H1 (cell line): ENCODE measurements around the gene RAD23A. TPM values are rescaled to one million over a fixed set of nuclear protein-coding genes. Genes with fewer than 3 reads are reported as not detected.

Source experiments
- BCL11A ChIP-seq, 2 experiments: IDR thresholded peaks; one replicate each; pipeline ENCODE4 v1.6.1; 2011; ENCODE audit warnings: low read depth in 2 of 2, low read length in 2 of 2, mild to moderate bottlenecking in 2 of 2
- CREB1 ChIP-seq: IDR thresholded peaks from 2 replicates; pipeline ENCODE4 v1.6.1; 2012; ENCODE audit warnings: inconsistent platforms
- FOSL1 ChIP-seq: IDR thresholded peaks from 2 replicates; pipeline ENCODE4 v1.6.1; 2011; ENCODE audit warnings: mild to moderate bottlenecking, low read depth, low read length, moderate library complexity; ENCODE audit not compliant: insufficient read depth
- JUN ChIP-seq: IDR thresholded peaks from 2 replicates; pipeline ENCODE4 v1.6.1; 2011; ENCODE audit warnings: low read depth, mild to moderate bottlenecking, improper control_type of control experiment, low read length
- JUND ChIP-seq: IDR thresholded peaks from 2 replicates; pipeline ENCODE4 v1.6.1; 2011; ENCODE audit warnings: mild to moderate bottlenecking, improper control_type of control experiment, low read length
- KDM4A ChIP-seq: IDR thresholded peaks from one replicate; pipeline ENCODE4 v1.7.1; 2012; ENCODE audit warnings: low read depth, mild to moderate bottlenecking, moderate library complexity, low read length, inconsistent platforms; ENCODE audit not compliant: severe bottlenecking
- MAFK ChIP-seq: IDR thresholded peaks from 2 replicates; pipeline ENCODE4 v1.6.1; 2012; ENCODE audit warnings: low read depth, mild to moderate bottlenecking, improper control_type of control experiment, low read length
- NRF1 ChIP-seq: IDR thresholded peaks from 2 replicates; pipeline ENCODE4 v1.6.1; 2011; ENCODE audit warnings: mild to moderate bottlenecking, low read depth, low read length, improper control_type of control experiment
- PHF8 ChIP-seq: fragments of 200-600 bp; sonication (generic); conservative IDR thresholded peaks from 2 replicates; pipeline ENCODE4 v1.7.1; 2012; ENCODE audit warnings: low read depth, mild to moderate bottlenecking, inconsistent platforms, low read length, moderate library complexity
- POLR2A ChIP-seq, 2 experiments: IDR thresholded peaks; 1 replicate in 1 of 2; 2 replicates in 1 of 2; pipeline ENCODE4 v1.6.1; 2011; ENCODE audit warnings: low read depth in 2 of 2, low read length in 2 of 2, mild to moderate bottlenecking in 2 of 2; ENCODE audit errors: control extremely low read depth in 1 of 2
- POLR2AphosphoS5 ChIP-seq: IDR thresholded peaks from 2 replicates; pipeline ENCODE4 v1.6.1; 2011; ENCODE audit warnings: low read depth, low read length
- RBBP5 ChIP-seq: IDR thresholded peaks from 2 replicates; pipeline ENCODE4 v1.7.1; 2012; ENCODE audit warnings: low read depth, mild to moderate bottlenecking, inconsistent platforms, low read length, moderate library complexity, borderline replicate concordance
- SIN3A ChIP-seq, 2 experiments: IDR thresholded peaks in 1 of 2; conservative IDR thresholded peaks in 1 of 2; 2 replicates each; pipeline ENCODE4 v1.6.1; 2011 to 2012; ENCODE audit warnings: low read length in 2 of 2, improper control_type of control experiment in 1 of 2, low read depth in 1 of 2, mild to moderate bottlenecking in 1 of 2
- SUZ12 ChIP-seq: fragments of 200-600 bp; sonication (generic); IDR thresholded peaks from 2 replicates; pipeline ENCODE4 v1.6.1; 2012; ENCODE audit warnings: mild to moderate bottlenecking, inconsistent platforms, low read length, moderate library complexity, mixed read lengths
- TBP ChIP-seq: IDR thresholded peaks from 2 replicates; pipeline ENCODE4 v1.6.1; 2011; ENCODE audit warnings: low read depth, low read length, improper control_type of control experiment
- TEAD4 ChIP-seq: IDR thresholded peaks from 2 replicates; pipeline ENCODE4 v1.6.1; 2012; ENCODE audit warnings: low read depth, low read length, inconsistent platforms, mixed read lengths
- YY1 ChIP-seq: IDR thresholded peaks from 2 replicates; pipeline ENCODE4 v1.6.1; 2011; ENCODE audit warnings: low read depth, mild to moderate bottlenecking, low read length
- ZNF274 ChIP-seq: IDR thresholded peaks from 2 replicates; pipeline ENCODE4 v1.7.0; 2012; ENCODE audit warnings: low read length, borderline replicate concordance; ENCODE audit errors: extremely low read depth
- polyA plus RNA-seq, 7 experiments: library from polyadenylated mRNA; depleted of rRNA in 3 of 7; stranded (reverse) in 5 of 7; unstranded in 2 of 7; fragments of >200 nt in 5 of 7; fragments of 200-250 nt in 2 of 7; gene quantifications; 1 replicate in 5 of 7; 2 replicates in 1 of 7; 4 replicates in 1 of 7; pipeline versions ENCODE4 v1.2.1 to v1.2.3, GENCODE V29; 2011 to 2013; ENCODE audit warnings: missing spikeins in 2 of 7, mixed read lengths in 2 of 7
- total RNA-seq: library from RNA; stranded (reverse); fragmentation: NEBNext Ultra II Directional; extraction: Animal tissue kit (Norgen Biotek cat#: 25700); gene quantifications from 2 replicates; pipeline ENCODE4 v1.2.1, GENCODE V29; 2021
- TF ChIP-seq, protein P1 (sequence below): IDR thresholded peaks from 2 replicates; pipeline ENCODE4 v1.6.1; 2012; ENCODE audit warnings: inconsistent platforms
- TF ChIP-seq, protein P2 (sequence below): IDR thresholded peaks from 2 replicates; pipeline ENCODE4 v1.6.1; 2012; ENCODE audit warnings: inconsistent platforms
- TF ChIP-seq, protein P3 (sequence below): IDR thresholded peaks from 2 replicates; pipeline ENCODE4 v1.6.1; 2011; ENCODE audit warnings: low read length, improper control_type of control experiment
- TF ChIP-seq, protein P4 (sequence below): IDR thresholded peaks from 2 replicates; pipeline ENCODE4 v1.6.1; 2012; ENCODE audit warnings: low read length, inconsistent platforms

The RAD23A gene
- total and polyA plus RNA-seq, 2 of the 8 experiments (the other 6 are each of a cell fraction or from before 2014, with no cell fraction given): 40.0 to 76.1 TPM

DNA sequence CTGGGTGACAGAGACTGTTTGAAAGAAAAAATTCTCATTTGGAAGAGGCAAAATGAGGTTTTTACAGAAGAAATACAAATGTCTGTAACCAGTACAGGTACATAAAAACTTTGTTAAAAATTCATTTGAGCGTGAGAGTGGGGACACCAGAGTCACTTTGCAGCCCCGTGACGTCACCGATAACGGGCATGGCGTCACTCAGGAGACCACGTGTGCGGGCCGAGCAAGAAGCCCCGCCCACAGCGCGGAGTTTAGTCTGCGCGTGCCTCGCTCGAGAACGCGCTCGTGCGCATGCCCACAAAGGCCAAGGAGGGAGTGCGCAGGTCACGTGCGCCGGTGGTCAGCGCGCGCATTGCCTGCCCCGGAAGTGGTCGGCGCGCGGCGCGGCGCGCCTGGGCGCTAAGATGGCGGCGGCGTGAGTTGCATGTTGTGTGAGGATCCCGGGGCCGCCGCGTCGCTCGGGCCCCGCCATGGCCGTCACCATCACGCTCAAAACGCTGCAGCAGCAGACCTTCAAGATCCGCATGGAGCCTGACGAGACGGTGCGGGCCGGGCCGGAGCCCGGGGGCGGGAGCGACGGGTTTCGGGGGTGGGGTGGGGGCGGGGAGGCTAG lies at the start of gene RAD23A (continued):
- TF ChIP-seq, protein P1, sequence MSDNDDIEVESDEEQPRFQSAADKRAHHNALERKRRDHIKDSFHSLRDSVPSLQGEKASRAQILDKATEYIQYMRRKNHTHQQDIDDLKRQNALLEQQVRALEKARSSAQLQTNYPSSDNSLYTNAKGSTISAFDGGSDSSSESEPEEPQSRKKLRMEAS: peak; percentile 95
- no peak for TF ChIP-seq KDM4A
- peak; percentile 64; the same call in 1 of the 2 replicates for TF ChIP-seq RBBP5
- TF ChIP-seq BCL11A (IDR thresholded peaks at IDR 0.05; ENCODE audit: low read depth in 2 of 2, low read length in 2 of 2): no peak
- no peak for TF ChIP-seq ZNF274
- TF ChIP-seq TBP: peak; percentile 91
- TF ChIP-seq FOSL1: peak; percentile 59; the same call in 1 of the 2 replicates
- TF ChIP-seq, protein P2, sequence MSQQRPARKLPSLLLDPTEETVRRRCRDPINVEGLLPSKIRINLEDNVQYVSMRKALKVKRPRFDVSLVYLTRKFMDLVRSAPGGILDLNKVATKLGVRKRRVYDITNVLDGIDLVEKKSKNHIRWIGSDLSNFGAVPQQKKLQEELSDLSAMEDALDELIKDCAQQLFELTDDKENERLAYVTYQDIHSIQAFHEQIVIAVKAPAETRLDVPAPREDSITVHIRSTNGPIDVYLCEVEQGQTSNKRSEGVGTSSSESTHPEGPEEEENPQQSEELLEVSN: peak; percentile 84
- TF ChIP-seq MAFK: no peak
- TF ChIP-seq, protein P3, sequence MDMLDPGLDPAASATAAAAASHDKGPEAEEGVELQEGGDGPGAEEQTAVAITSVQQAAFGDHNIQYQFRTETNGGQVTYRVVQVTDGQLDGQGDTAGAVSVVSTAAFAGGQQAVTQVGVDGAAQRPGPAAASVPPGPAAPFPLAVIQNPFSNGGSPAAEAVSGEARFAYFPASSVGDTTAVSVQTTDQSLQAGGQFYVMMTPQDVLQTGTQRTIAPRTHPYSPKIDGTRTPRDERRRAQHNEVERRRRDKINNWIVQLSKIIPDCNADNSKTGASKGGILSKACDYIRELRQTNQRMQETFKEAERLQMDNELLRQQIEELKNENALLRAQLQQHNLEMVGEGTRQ: peak; percentile 98
- TF ChIP-seq POLR2A (IDR thresholded peaks at IDR 0.05; ENCODE audit: control extremely low read depth in 1 of 2, low read depth in 2 of 2, low read length in 2 of 2): peak; percentile 98
- TF ChIP-seq PHF8: peak; percentile 96
- peak; percentile 75 for TF ChIP-seq TEAD4
- TF ChIP-seq JUND: peak; percentile 91
- peak; percentile 91 for TF ChIP-seq NRF1
- peak; percentile 60; the same call in 1 of the 2 replicates for TF ChIP-seq JUN
- peak; percentile 99 for TF ChIP-seq CREB1
- peak; percentile 99 for TF ChIP-seq YY1
- TF ChIP-seq SIN3A (conservative IDR thresholded peaks at IDR 0.05 in 1 of 2, IDR thresholded peaks at IDR 0.05 in 1 of 2; ENCODE audit: low read depth in 1 of 2, low read length in 2 of 2): 0 out of 4 replicates have a peak, but pooled peaks have one; percentile 19 to 58
- peak; percentile 99 for TF ChIP-seq POLR2AphosphoS5
- no peak for TF ChIP-seq SUZ12
- TF ChIP-seq, protein P4, sequence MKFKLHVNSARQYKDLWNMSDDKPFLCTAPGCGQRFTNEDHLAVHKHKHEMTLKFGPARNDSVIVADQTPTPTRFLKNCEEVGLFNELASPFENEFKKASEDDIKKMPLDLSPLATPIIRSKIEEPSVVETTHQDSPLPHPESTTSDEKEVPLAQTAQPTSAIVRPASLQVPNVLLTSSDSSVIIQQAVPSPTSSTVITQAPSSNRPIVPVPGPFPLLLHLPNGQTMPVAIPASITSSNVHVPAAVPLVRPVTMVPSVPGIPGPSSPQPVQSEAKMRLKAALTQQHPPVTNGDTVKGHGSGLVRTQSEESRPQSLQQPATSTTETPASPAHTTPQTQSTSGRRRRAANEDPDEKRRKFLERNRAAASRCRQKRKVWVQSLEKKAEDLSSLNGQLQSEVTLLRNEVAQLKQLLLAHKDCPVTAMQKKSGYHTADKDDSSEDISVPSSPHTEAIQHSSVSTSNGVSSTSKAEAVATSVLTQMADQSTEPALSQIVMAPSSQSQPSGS: peak; percentile 89
